Hippocampal formation (tissue), 2 donors: ENCODE measurements around the gene RANBP6.
A peak's percentile ranks its signal among the peaks of the same experiment; 100 is the strongest.

Source experiments
- DNase-seq, 2 donors: peaks; one replicate each; lab custom pipeline; 2025; lab: John Stamatoyannopoulos, UW

The RANBP6 gene

GRCh38 chr9:6007058-6007769 is 8.2 kb downstream of the RANBP6 start:
- peak; percentile 28 to 44 for DNase-seq

GRCh38 chr9:6006749-6007057 is 8.7 kb downstream of the RANBP6 start:
- DNase-seq = no peak

GRCh38 chr9:6000955-6001354 is 14.5 kb downstream of the RANBP6 start:
- no peak for DNase-seq

GRCh38 chr9:5999443-6000101 is 15.9 kb downstream of the RANBP6 start:
- DNase-seq = no peak

GRCh38 chr9:5994493-5994892 is 20.9 kb downstream of the RANBP6 start:
- no peak for DNase-seq

- no peak for DNase-seq
Measured at GRCh38 chr9:5988265-5988664, 27.2 kb downstream of the RANBP6 start.

- DNase-seq = no peak
Measured at GRCh38 chr9:5983042-5983441, 32.4 kb downstream of the RANBP6 start.

- no peak for DNase-seq
Measured at GRCh38 chr9:5982317-5982716, 33.1 kb downstream of the RANBP6 start.

GRCh38 chr9:5978523-5978922 is 36.9 kb downstream of the RANBP6 start:
- no peak for DNase-seq

- no peak for DNase-seq
Measured at GRCh38 chr9:5976674-5977397, 38.6 kb downstream of the RANBP6 start.

GRCh38 chr9:5971740-5972139 is 43.7 kb downstream of the RANBP6 start:
- DNase-seq = no peak
